Measurements from ENCODE around the gene SFTPB. TPM values are rescaled to one million over a fixed set of nuclear protein-coding genes. Genes with fewer than 3 reads are reported as not detected.
A peak's percentile ranks its signal among the peaks of the same experiment; 100 is the strongest.

Gene SFTPB
- total RNA-seq, 1 donor from 2014 or later: 0.16 TPM

DNA sequence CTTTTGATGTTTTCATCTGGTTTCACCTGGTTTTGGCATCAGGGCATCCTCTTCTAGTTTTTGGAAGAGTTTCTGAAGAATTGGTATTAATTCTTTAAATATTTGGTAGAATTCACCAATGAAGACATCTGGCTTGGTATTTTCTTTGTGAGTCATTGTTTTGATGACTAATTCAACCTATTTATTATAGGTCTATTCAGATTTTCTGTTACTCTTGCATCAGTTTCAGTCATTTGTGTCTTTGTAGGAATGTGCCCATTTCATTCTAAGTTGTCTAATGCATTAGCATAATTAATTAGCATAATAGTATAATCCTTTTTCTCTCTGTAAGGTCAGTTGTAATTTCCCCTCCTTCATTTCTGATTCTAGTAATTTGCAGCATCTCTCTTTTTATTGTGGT is 34.2 kb upstream of the SFTPB start:
- DNase-seq: no peak

GRCh38 chr2:85699325-85699724 is 31.3 kb upstream of the SFTPB start:
- no peak for DNase-seq

DNA sequence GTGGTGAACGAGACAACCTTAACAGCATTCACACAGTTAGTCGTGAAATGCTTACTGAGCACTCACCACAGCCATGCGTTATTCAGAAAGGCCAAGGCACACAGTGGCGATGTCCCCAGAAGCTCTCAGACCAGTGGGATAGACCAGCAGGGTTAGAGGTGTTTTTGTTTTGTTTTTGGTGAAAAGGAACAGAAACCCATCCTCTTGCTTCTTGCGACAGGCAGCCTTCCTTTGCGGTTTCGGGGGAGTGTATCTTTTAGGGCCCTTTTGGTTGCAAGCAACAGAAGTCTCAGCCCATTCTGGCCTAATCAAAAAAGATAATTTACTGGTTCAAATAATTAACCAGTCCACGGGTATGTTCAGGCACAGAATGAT is 30.9 kb upstream of the SFTPB start:
- no peak for DNase-seq

DNA sequence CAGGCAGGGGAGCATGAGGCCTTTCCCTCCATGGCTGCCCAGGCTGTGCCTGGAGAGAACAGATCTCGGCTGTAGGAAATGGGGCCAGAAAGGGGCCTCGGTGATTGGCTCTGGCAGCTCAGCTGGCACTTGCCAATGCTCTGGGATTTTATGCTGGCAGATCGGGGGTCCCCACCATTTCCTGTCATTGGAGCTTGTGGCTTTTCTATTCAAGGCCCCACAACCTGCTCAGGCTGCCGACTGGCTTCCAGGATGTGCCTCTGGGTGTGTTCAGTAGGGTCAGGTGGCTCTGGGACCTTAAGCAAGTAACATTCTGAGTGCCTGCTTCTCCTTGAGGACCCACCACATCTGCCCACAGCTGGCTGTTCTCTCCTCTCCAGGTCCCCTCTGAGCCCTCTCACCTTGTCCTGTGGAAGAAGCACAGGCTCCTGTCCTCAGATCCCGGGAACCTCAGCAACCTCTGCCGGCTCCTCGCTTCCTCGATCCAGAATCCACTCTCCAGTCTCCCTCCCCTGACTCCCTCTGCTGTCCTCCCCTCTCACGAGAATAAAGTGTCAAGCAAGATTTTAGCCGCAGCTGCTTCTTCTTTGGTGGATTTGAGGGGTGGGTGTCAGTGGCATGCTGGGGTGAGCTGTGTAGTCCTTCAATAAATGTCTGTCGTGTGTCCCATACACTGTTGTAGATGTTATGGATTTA is 30.3 kb upstream of the SFTPB start:
- DNase-seq: no peak

- DNase-seq: no peak
These were observed 29.7 kb upstream of the SFTPB start for GRCh38 chr2:85697716-85698115.

- no peak for DNase-seq
These were observed 29.1 kb upstream of the SFTPB start for GRCh38 chr2:85697096-85697495.

- DNase-seq: no peak
These were observed 28.0 kb upstream of the SFTPB start for GRCh38 chr2:85695691-85696668.

DNA sequence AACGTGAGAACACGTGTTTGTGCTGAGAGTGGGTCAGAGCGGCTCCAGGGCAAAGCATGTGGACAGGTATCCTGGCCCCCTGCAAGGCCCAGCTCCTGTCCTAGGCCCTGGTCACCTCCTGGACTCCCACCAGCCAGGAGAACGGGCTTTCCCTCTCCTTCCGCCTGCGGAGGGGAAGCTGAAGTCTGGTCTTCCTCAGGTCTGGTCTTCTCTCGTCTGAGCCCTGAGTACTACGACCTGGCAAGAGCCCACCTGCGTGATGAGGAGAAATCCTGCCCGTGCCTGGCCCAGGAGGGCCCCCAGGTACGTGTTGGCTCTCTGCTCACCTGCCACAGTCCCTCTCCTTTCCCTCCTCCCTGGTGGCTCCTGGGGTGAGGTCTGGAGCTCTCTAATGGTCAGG is 27.1 kb upstream of the SFTPB start:
- no peak for DNase-seq

DNA sequence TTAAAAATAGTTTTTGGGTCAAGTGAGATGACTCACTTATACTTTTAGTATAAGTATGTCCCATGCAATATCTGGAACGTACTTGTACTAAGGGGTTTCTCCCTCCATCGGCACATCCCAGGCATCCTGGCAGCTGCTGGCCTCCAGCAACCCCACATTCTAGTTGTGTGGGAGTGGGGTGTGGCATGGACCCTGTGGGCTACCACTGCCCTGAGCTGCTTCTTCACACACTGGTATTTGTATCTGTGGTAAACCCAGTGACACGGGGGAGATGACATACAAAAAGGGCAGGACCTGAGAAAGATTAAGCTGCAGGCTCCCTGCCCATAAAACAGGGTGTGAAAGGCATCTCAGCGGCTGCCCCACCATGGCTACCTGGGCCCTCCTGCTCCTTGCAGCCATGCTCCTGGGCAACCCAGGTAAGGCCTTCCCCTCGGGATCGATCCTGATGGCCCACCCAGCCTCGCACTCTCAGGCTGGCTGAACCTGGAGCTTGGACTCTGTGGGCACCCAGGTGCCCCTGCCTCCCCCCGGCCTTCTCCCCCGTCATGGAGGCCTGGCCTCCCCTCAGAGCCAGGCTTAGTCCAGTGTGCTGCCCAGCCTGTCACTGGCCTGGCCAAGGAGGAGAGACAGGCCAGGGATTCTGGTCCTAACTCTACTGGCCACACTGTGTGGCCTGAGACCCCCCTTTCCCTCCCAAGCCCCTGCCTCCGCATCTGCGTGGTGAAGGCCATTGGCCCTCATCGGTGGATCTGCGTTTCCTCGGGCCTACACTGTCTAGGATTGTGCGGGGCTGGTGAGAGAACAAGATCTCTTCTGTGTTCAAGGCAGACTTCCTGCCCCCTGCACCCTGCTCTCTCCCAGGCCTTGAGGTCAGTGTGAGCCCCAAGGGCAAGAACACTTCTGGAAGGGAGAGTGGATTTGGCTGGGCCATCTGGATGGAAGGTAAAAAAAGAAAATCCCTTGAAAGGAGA is 26.3 kb upstream of the SFTPB start, which contains the start of gene GNLY:
GNLY (plus strand) TSS at position 307 of the 974 bp plus-strand sequence; CDS start at position 368, 61 bp downstream.
- DNase-seq: no peak

- DNase-seq: no peak
These were observed 24.1 kb upstream of the SFTPB start for GRCh38 chr2:85692039-85692645.

GRCh38 chr2:85690932-85691331 is 22.9 kb upstream of the SFTPB start:
- no peak for DNase-seq

DNA sequence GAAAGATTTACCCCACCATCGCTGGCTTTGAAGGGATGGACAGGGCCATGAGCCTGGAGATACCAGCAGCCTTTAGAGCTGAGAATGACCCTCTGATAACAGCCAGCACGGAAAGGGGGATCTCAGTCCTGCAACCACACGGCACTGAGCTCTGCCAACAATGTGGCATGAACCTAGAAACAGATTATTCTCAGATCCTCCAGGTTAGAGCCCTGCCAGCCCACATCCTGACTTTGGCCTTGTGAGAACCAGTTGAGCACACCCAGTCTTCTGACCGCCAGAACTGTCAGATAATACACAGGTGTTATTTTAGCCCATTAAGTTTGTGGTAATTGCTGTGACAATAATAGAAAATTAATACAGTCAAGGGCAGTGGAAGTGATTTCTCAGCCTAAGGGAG is 16.8 kb upstream of the SFTPB start:
- no peak for DNase-seq

GRCh38 chr2:85684380-85684779 is 16.4 kb upstream of the SFTPB start:
- no peak for DNase-seq

DNA sequence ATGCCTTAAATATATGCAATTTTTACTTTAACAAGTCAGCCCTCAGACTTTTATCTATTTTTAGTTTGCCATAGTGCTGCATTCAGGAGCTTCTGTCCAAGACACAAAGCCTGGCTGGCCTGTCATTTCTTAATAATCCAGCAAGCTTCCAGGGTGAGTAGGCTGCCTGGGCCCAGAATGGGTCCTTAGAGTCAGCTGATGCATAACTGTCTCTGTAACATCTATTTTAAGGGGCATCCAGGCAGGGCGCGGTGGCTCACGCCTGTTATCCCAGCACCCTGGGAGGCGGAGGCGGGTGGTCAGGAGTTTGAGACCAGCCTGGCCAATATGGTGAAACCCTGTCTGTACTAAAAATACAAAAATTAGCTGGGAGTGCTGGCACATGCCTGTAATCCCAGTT is 14.4 kb upstream of the SFTPB start:
- DNase-seq: no peak

DNA sequence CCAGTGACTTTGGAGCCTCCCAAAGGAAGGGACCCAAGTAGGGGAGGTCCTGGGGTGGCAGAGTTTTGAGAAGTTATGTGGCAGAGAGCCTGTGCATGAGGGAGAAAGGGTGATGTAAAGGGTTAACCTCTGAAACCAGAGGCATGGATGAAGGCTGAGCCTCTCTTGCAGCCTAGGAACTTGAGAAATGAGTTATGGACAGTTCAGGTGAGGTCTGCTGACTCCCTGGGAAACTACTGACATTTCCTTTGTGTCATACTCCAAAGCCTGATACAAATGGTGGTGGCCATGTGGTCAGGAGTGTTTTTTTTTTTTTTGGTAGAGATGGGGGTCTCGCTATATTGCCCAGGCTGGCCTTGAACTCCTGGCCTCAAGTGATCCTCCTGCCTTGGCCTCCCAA is 13.8 kb upstream of the SFTPB start:
- DNase-seq: no peak

DNA sequence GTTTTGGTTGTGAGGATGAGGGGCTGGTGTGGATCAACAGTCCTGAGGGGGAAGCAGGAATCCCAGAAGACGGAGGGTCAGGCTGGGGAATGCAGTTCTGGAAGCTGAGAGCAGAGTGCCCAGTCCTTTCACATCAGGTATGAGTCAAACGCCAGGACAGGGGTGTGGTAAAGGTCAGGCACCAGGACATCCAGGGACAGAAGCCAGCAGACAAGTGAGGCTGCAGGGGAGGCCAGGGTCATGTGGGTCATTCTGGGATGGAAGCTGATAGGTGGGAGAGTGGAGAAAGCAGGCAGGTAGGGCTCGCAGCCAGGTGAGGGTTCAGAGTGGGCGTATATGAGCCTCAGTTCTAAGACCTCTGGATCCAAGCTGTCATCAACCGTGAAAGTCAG is 13.4 kb upstream of the SFTPB start:
- no peak for DNase-seq

DNA sequence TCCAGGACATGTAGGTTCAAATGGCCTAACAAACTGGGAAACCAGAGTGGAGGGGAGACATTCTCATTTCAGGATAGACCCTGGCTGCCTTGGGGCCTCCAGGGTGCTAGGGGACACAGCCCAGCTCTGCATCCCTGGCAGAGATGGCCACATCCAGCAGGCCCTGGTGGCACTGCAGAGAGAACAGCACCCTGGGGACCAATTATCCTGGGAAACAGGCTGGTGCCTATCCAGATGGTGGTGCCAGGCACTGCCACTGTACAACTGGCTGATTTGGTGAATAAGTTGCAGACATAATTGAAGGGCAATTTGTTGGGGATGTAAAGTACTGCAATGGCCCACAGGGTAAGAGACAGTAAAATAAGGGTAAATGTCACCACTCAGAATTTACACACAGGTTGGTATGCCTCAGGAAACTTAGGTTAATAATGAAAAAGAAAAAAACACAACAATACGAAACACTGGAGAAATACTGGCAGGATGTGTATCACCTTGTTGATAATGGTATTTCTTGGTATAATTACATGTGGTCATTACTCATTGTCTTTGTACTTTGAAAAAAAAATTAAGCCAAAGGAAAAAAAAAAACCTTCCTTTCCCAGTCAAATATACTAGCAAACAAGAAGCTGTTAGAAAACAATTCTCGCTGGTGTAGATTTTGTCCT is 12.8 kb upstream of the SFTPB start:
- DNase-seq: no peak

DNA sequence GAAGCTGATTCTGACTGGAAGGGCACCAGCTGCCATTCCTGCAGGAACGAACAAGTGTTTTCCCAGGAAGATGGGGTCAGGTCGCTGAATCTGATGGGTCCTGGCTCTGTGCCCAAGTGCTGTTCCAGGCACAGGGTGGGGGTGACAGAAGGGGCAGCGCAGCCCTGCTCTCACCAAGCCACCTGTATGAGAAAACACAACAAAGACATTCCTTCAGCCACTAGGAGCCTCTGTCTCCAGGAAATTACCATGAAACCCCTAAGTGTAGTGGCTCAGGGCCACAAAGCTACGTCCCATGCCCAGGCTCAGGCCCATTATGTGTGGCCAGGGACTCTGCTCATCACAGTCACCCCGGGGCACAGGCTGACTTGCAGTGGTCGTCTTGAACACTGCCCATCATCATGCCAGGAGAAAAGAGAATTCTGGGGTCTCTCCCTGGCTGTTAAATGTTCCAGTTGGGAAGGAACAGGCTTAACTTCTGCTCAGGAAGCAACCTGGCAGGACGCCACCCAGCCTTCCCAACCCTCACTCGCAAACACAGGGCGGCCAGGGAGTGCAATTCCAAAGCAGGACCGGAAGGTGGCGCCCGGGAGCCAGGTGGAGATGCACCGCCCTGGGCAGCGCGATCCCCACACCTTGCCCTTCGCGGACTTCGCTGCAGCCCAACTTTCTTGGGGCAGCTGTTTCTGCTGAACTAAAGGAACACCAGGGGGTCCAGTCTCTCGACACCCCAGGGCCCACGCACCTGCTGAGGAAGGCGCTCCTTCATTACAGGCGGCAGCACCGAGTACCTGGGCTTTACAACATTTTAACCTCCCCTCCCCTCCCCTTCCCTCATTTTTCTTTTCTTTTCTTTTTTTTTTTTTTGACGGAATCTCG is 11.0 kb upstream of the SFTPB start:
- peak; percentile 39 for DNase-seq

DNA sequence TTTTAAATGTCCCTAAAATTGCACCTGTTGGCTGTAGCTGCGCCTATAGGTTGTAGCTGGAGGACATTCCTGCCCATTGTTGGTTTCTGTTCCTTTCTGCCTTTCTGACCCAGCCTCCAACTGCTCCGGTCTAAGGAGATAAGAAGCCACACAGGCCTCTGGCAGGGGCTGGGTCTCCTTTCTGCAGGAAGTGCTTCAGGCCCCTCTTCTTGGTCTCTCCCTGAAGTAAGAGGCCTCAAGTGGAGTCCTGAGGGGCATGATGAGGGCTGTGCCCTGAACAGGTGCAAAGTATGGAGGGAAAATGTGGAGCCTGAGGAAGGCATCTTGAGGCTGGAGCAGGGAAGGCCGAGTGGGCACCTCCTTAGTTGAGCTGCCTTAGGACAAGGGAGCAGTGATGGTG is 10.4 kb upstream of the SFTPB start:
- DNase-seq: no peak

GRCh38 chr2:85675866-85676548 is 8.0 kb upstream of the SFTPB start:
- DNase-seq: no peak
